K562 (cell line): Measurements from ENCODE around the gene ZKSCAN4. TPM values are rescaled to one million over a fixed set of nuclear protein-coding genes. Genes with fewer than 3 reads are reported as not detected.

Source experiments
- ATAC-seq: fragments of 200-7000 bp; cut with Tn5 transposase; 3 replicates; pipeline ENCODE4 v1.9.1; 2020; ENCODE audit warnings: moderate library complexity
- BruUV-seq: library from RNA; stranded (reverse); fragments of 400-500 nt; replicated peaks from 2 replicates; lab custom pipeline; 2021; lab: Mats Ljungman, UMichigan
- CTCF ChIA-PET: fragments of 300-600 bp; formaldehyde crosslinking; extraction: SDS; loops from one replicate; lab custom pipeline; 2021; ENCODE audit warnings: low intra/inter-chr PET ratio; lab: Yijun Ruan, JAX
- POLR2A ChIA-PET: fragments of 300-600, 350-650 bp; sonication (Branson Sonifier 250); formaldehyde crosslinking; extraction: SDS; loops from one replicate; lab custom pipeline; 2021; ENCODE audit warnings: antibody characterized with exemption, inconsistent platforms; lab: Yijun Ruan, JAX
- DNase-seq, 4 experiments: peaks; one replicate each; pipeline versions ENCODE4 v3.0.0 to v3.0.0-alpha.2; 2011 to 2018; ENCODE audit warnings: low spot score in 3 of 4, mixed read lengths in 3 of 4; ENCODE audit errors: extremely low read depth in 1 of 4
- FAIRE-seq: peaks from 2 replicates; lab custom pipeline; 2011; peaks lifted over from hg19 to GRCh38; lab: Jason Lieb, UNC
- H2AFZ ChIP-seq: 2 replicates; pipeline ENCODE4 v1.6.0; 2011; ENCODE audit warnings: low read depth, low read length, control low read depth, inconsistent platforms
- H3K27ac ChIP-seq: fragments of 200-600 bp; 3 replicates; pipeline ENCODE4 v1.8.0; 2011; ENCODE audit warnings: low read depth, mild to moderate bottlenecking, control low read depth, inconsistent platforms, low read length, moderate library complexity, mixed read lengths; ENCODE audit errors: extremely low read depth
- H3K27me3 ChIP-seq, 2 experiments: fragments of 300-600 bp in 1 of 2; 2 replicates in 1 of 2; 3 replicates in 1 of 2; pipeline versions ENCODE4 v1.6.0 to v1.8.0; 2011; ENCODE audit warnings: inconsistent platforms in 2 of 2, low read length in 2 of 2, mild to moderate bottlenecking in 1 of 2, mixed read lengths in 1 of 2, moderate library complexity in 1 of 2; ENCODE audit not compliant: control insufficient read depth in 2 of 2, insufficient read depth in 2 of 2
- H3K36me3 ChIP-seq: fragments of 300-600 bp; 3 replicates; pipeline ENCODE4 v1.8.0; 2011; ENCODE audit warnings: mild to moderate bottlenecking, low read length, inconsistent platforms; ENCODE audit not compliant: control insufficient read depth, insufficient read depth
- H3K4me1 ChIP-seq, 2 experiments: fragments of 200-600 bp in 1 of 2; replicated peaks in 1 of 2; 2 replicates in 1 of 2; 3 replicates in 1 of 2; pipeline versions ENCODE4 v1.5.1 to v1.8.0; 2011; ENCODE audit warnings: inconsistent platforms in 2 of 2, low read length in 2 of 2, mild to moderate bottlenecking in 1 of 2, mixed read lengths in 1 of 2, moderate library complexity in 1 of 2; ENCODE audit not compliant: control insufficient read depth in 2 of 2, insufficient read depth in 2 of 2
- H3K4me2 ChIP-seq: 2 replicates; pipeline ENCODE4 v1.6.1; 2011; ENCODE audit warnings: low read length, control low read depth, inconsistent platforms, mixed read lengths; ENCODE audit not compliant: insufficient read depth
- H3K4me3 ChIP-seq: fragments of 200-600 bp; sonication (generic), shearing (Covaris generic); 2 replicates; pipeline ENCODE4 v1.5.1; 2016; ENCODE audit warnings: control low read depth, inconsistent platforms
- H3K79me2 ChIP-seq: fragments of 200-600 bp; 3 replicates; pipeline ENCODE4 v1.8.0; 2011; ENCODE audit warnings: low read length, inconsistent platforms; ENCODE audit not compliant: control insufficient read depth, insufficient read depth
- H3K9ac ChIP-seq, 2 experiments: 2 replicates each; pipeline versions ENCODE4 v1.6.0 to v1.6.1; 2011; ENCODE audit warnings: low read depth in 2 of 2, low read length in 2 of 2, control low read depth in 1 of 2, inconsistent platforms in 1 of 2, mild to moderate bottlenecking in 1 of 2, mixed read lengths in 1 of 2; ENCODE audit not compliant: insufficient read depth in 1 of 2
- H3K9me1 ChIP-seq: one replicate; pipeline ENCODE4 v1.6.0; 2011; ENCODE audit warnings: inconsistent platforms, mild to moderate bottlenecking, low read length, moderate library complexity; ENCODE audit not compliant: control insufficient read depth, insufficient read depth
- H3K9me3 ChIP-seq: replicated peaks from 2 replicates; pipeline ENCODE4 v1.5.1; 2011; ENCODE audit warnings: low read depth, low read length, inconsistent platforms; ENCODE audit not compliant: control insufficient read depth, insufficient read depth
- H4K20me1 ChIP-seq: replicated peaks from 2 replicates; pipeline ENCODE4 v1.6.1; 2011; ENCODE audit warnings: low read length, inconsistent platforms, mixed read lengths; ENCODE audit not compliant: control insufficient read depth, insufficient read depth
- E2F5 ChIP-seq: sonication (generic); formaldehyde crosslinking; IDR thresholded peaks from 2 replicates; pipeline ENCODE4 v1.8.0; 2022; ENCODE audit warnings: mild to moderate bottlenecking, missing genetic modification reagents
- EP300 ChIP-seq: IDR thresholded peaks from 2 replicates; pipeline ENCODE4 v1.6.1; 2012; ENCODE audit warnings: low read length, improper control_type of control experiment
- ETS2 ChIP-seq: IDR thresholded peaks from 2 replicates; pipeline ENCODE4 v1.6.1; 2016; ENCODE audit warnings: borderline replicate concordance, missing genetic modification characterization, mild to moderate bottlenecking, moderate library complexity, missing compliant biosample characterization; ENCODE audit not compliant: poor library complexity, severe bottlenecking
- HNRNPUL1 ChIP-seq: fragments of 200-400 bp; formaldehyde crosslinking; IDR thresholded peaks from 2 replicates; pipeline ENCODE4 v1.6.1; 2017; ENCODE audit warnings: low read length
- KLF1 ChIP-seq: fragments of 450-650 bp; IDR thresholded peaks from 2 replicates; pipeline ENCODE4 v1.6.1; 2016; ENCODE audit warnings: missing genetic modification characterization, missing compliant biosample characterization
- NFIC ChIP-seq: fragments of 450-650 bp; IDR thresholded peaks from 2 replicates; pipeline ENCODE4 v1.6.1; 2017; ENCODE audit warnings: mild to moderate bottlenecking, inconsistent platforms
- POLR2G ChIP-seq: fragments of 200-400 bp; formaldehyde crosslinking; IDR thresholded peaks from 2 replicates; pipeline ENCODE4 v1.6.1; 2017; ENCODE audit warnings: low read depth, mild to moderate bottlenecking, antibody characterized with exemption, low read length, moderate library complexity
- POLR2H ChIP-seq: IDR thresholded peaks from 2 replicates; pipeline ENCODE4 v1.6.1; 2016; ENCODE audit warnings: missing genetic modification characterization, low read depth, mild to moderate bottlenecking, control low read depth, missing compliant biosample characterization, moderate library complexity
- PRPF4 ChIP-seq: fragments of 200-400 bp; formaldehyde crosslinking; IDR thresholded peaks from one replicate; pipeline ENCODE4 v1.6.1; 2017; ENCODE audit warnings: low read length, low read depth, mild to moderate bottlenecking; ENCODE audit not compliant: insufficient read depth, poor library complexity, severe bottlenecking
- RFX1 ChIP-seq: fragments of 450-650 bp; IDR thresholded peaks from 2 replicates; pipeline ENCODE4 v1.6.1; 2016; ENCODE audit warnings: mild to moderate bottlenecking, moderate library complexity
- RFX5 ChIP-seq: IDR thresholded peaks from 2 replicates; pipeline ENCODE4 v1.6.1; 2011; ENCODE audit warnings: low read depth, mild to moderate bottlenecking, improper control_type of control experiment, low read length
- SMARCA5 ChIP-seq: fragments of 450-650 bp; IDR thresholded peaks from 2 replicates; pipeline ENCODE4 v1.6.1; 2016
- U2AF1 ChIP-seq: fragments of 200-400 bp; formaldehyde crosslinking; optimal IDR thresholded peaks from 2 replicates; pipeline ENCODE3; 2017; ENCODE audit warnings: mild to moderate bottlenecking, low read depth, low read length, moderate library complexity
- ZNF785 ChIP-seq: fragments of 250-450 bp; sonication (Bioruptor Pico); IDR thresholded peaks from 2 replicates; pipeline ENCODE4 v1.4.0; 2020; ENCODE audit warnings: mild to moderate bottlenecking
- ZNF79 ChIP-seq: fragments of 250-450 bp; sonication (Bioruptor Pico); IDR thresholded peaks from 2 replicates; pipeline ENCODE4 v1.4.0; 2020; ENCODE audit warnings: low read depth, mild to moderate bottlenecking, moderate library complexity
- ZSCAN29 ChIP-seq: fragments of 450-650 bp; IDR thresholded peaks from 2 replicates; pipeline ENCODE4 v1.6.1; 2017
- WGBS: fragments of 100-300 bp; shearing (Covaris generic); methylation state at CpG from one replicate; pipeline ENCODE4 v1.1.6; 2016; ENCODE audit warnings: low coverage, mixed read lengths; ENCODE audit not compliant: insufficient coverage; ENCODE audit errors: missing lambda C conversion rate; 5-methylcytosine and 5-hydroxymethylcytosine counted together
- in situ Hi-C: fragments of 300-500 bp; cut with MboI; formaldehyde crosslinking; loops from 4 replicates; pipeline ENCODE4 v1.15.0; 2018; ENCODE audit warnings: inconsistent platforms, mixed read lengths
- intact Hi-C: fragments of 100-400 bp; cut with micrococcal nuclease; formaldehyde crosslinking; loops from 2 replicates; pipeline ENCODE4 v1.14.2; 2022
- polyA plus RNA-seq, 8 experiments: library from polyadenylated mRNA; depleted of rRNA in 4 of 8; stranded (reverse) in 5 of 8; unstranded in 3 of 8; fragments of >200 nt; fragmentation: Nextera tagmentation in 2 of 8; fragmentation: Illumina TruSeq in 1 of 8; extraction: Ambion mirVana in 2 of 8; extraction: Trizol in 1 of 8; gene quantifications; 2 replicates each; pipeline versions ENCODE4 v1.2.1 to v1.2.3, GENCODE V29; 2011 to 2014; ENCODE audit warnings: inconsistent platforms in 1 of 8, missing spikeins in 1 of 8
- total RNA-seq, 7 experiments: library from RNA; depleted of rRNA in 6 of 7; stranded (reverse); fragments of >200 nt in 6 of 7; fragmentation: Illumina TruSeq in 2 of 7; extraction: Trizol in 2 of 7; gene quantifications; 2 replicates each; pipeline versions ENCODE4 v1.2.1 to v1.2.3, GENCODE V29; 2011 to 2021; ENCODE audit warnings: low replicate concordance in 1 of 7
- TF ChIP-seq, protein P1 (sequence below): IDR thresholded peaks from 2 replicates; pipeline ENCODE4 v1.6.1; 2011; ENCODE audit not compliant: insufficient read length; ENCODE audit errors: extremely low read depth
- TF ChIP-seq, protein P2 (sequence below): fragments of 250-450 bp; sonication (Bioruptor Pico); IDR thresholded peaks from 2 replicates; pipeline ENCODE4 v1.4.0; 2020; ENCODE audit warnings: mild to moderate bottlenecking, moderate library complexity, borderline replicate concordance

ZKSCAN4 gene
- total and polyA plus RNA-seq, 9 of the 15 experiments (the other 6 are each of a cell fraction or from before 2014, with no cell fraction given): 1.2 to 5.3 (median 4.7) TPM

- peak within 1 kb of the TSS; percentile 92 for H2AFZ ChIP-seq
- under 1% methylated on average over 32 of the region's 32 CpGs for WGBS
- ChIA-PET POLR2A (interaction anchor here (0.6 to 6.5 kb wide), 29 partner anchors 8 to 491 kb away, joined by 3 to 73 read pairs (median 4); partner anchors contain the start of genes PGBD1, ZKSCAN3, ZKSCAN4 and ZKSCAN8), CTCF (interaction anchor here (0.6 kb wide), 1 partner anchor 152 kb away, joined by 5 read pairs; no protein-coding TSS in a partner anchor)
- peak within 1 kb of the TSS; percentile 61 for H3K4me3 ChIP-seq
- peak within 1 kb of the TSS; percentile 75 to 94 for H3K9ac ChIP-seq
- peak within 1 kb of the TSS; percentile 88 for H3K4me2 ChIP-seq
- no peaks in the 10 kb centered on the region for H3K27me3 ChIP-seq
- no TSS peak for BruUV-seq
- peak; percentile 95 for ATAC-seq
- peaks cover 4% of the 10 kb centered on the region for H3K36me3 ChIP-seq
- intact Hi-C loops: loop anchor here (1.0 to 5.0 kb wide), 3 partner anchors 69 to 130 kb away; partner anchors contain the start of gene ZSCAN31
- H3K9me1 ChIP-seq: no peaks in the 10 kb centered on the region
- H3K4me1 ChIP-seq: peaks cover 7 to 26% of the 10 kb centered on the region in 2 experiments
- H3K9me3 ChIP-seq: no peaks in the 10 kb centered on the region; the same call in 1 of the 2 replicates
- DNase-seq: peak; percentile 85 to 95 (median 88)
- peaks cover 29% of the 10 kb centered on the region for H3K79me2 ChIP-seq
- in situ Hi-C loops: no loop called here
- peak; percentile 91 for FAIRE-seq
- no peaks in the 10 kb centered on the region for H4K20me1 ChIP-seq
- H3K27ac ChIP-seq: peak within 1 kb of the TSS; percentile 78
- TF ChIP-seq ZSCAN29 (no peak), KLF1 (tag) (no peak), RFX1 (no peak), E2F5 (CRISPR knock-in tag) (0 out of 2 replicates have a peak, but pooled peaks have one; percentile 38), SMARCA5 (peak; percentile 50; the same call in 1 of the 2 replicates), RFX5 (no peak), ZNF79 (no peak), HNRNPUL1 (no peak), POLR2H (tag) (peak; percentile 63; the same call in 1 of the 2 replicates), ZNF785 (no peak), EP300 (no peak), PRPF4 (no peak), NFIC (no peak), POLR2G (peak; percentile 92), ETS2 (tag) (no peak), U2AF1 (no peak)
- TF ChIP-seq, protein P1, sequence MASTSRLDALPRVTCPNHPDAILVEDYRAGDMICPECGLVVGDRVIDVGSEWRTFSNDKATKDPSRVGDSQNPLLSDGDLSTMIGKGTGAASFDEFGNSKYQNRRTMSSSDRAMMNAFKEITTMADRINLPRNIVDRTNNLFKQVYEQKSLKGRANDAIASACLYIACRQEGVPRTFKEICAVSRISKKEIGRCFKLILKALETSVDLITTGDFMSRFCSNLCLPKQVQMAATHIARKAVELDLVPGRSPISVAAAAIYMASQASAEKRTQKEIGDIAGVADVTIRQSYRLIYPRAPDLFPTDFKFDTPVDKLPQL: peak; percentile 21
- TF ChIP-seq, protein P2, sequence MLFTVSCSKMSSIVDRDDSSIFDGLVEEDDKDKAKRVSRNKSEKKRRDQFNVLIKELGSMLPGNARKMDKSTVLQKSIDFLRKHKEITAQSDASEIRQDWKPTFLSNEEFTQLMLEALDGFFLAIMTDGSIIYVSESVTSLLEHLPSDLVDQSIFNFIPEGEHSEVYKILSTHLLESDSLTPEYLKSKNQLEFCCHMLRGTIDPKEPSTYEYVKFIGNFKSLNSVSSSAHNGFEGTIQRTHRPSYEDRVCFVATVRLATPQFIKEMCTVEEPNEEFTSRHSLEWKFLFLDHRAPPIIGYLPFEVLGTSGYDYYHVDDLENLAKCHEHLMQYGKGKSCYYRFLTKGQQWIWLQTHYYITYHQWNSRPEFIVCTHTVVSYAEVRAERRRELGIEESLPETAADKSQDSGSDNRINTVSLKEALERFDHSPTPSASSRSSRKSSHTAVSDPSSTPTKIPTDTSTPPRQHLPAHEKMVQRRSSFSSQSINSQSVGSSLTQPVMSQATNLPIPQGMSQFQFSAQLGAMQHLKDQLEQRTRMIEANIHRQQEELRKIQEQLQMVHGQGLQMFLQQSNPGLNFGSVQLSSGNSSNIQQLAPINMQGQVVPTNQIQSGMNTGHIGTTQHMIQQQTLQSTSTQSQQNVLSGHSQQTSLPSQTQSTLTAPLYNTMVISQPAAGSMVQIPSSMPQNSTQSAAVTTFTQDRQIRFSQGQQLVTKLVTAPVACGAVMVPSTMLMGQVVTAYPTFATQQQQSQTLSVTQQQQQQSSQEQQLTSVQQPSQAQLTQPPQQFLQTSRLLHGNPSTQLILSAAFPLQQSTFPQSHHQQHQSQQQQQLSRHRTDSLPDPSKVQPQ (CRISPR knock-in tag): 0 out of 2 replicates have a peak, but pooled peaks have one; percentile 22
Measured at GRCh38 chr6:28266962-28267694, 15.1 kb upstream of the ZKSCAN4 start, which contains the start of gene ZSCAN26. Gene ZSCAN26 (plus strand): TSS chr6:28267143. CDS start chr6:28271920, 4,777 bp downstream.
